ENCODE results near the gene TXNRD2.

- TF ChIP-seq, protein P1, sequence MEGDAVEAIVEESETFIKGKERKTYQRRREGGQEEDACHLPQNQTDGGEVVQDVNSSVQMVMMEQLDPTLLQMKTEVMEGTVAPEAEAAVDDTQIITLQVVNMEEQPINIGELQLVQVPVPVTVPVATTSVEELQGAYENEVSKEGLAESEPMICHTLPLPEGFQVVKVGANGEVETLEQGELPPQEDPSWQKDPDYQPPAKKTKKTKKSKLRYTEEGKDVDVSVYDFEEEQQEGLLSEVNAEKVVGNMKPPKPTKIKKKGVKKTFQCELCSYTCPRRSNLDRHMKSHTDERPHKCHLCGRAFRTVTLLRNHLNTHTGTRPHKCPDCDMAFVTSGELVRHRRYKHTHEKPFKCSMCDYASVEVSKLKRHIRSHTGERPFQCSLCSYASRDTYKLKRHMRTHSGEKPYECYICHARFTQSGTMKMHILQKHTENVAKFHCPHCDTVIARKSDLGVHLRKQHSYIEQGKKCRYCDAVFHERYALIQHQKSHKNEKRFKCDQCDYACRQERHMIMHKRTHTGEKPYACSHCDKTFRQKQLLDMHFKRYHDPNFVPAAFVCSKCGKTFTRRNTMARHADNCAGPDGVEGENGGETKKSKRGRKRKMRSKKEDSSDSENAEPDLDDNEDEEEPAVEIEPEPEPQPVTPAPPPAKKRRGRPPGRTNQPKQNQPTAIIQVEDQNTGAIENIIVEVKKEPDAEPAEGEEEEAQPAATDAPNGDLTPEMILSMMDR (IDR thresholded peaks at IDR 0.05), result no peak
- TF ChIP-seq POLR2AphosphoS5 (IDR thresholded peaks at IDR 0.05), result no peak
These were observed 96.4 kb downstream of the TXNRD2 start for GRCh38 chr22:19845054-19845722.
